WTC11 (cell line): ENCODE results near the gene DHDDS. TPM values are rescaled to one million over a fixed set of nuclear protein-coding genes. Genes with fewer than 3 reads are reported as not detected.
A peak's percentile ranks its signal among the peaks of the same experiment; 100 is the strongest.

ENCODE experiments used
- ATAC-seq: fragments of 200-7000 bp; cut with Tn5 transposase; 2 replicates; pipeline ENCODE4 v1.10.0; 2021; ENCODE audit warnings: mild to moderate bottlenecking, moderate library complexity
- CTCF ChIA-PET: fragments of 300-600 bp; sonication (Branson Sonifier 250); formaldehyde crosslinking; loops from one replicate; lab custom pipeline; 2021; ENCODE audit warnings: antibody characterized with exemption; lab: Charles Lee
- POLR2A ChIA-PET: fragments of 350-600 bp; sonication (Branson Sonifier 250); formaldehyde crosslinking; loops from one replicate; lab custom pipeline; 2021; ENCODE audit warnings: antibody characterized with exemption; lab: Charles Lee
- DNase-seq: peaks from one replicate; pipeline ENCODE4 v3.0.0; 2021; ENCODE audit warnings: low spot score
- H3K27ac Mint-ChIP-seq: 2 replicates; pipeline ENCODE4 v1.8.0; 2021; ENCODE audit warnings: mixed read lengths
- H3K27me3 Mint-ChIP-seq: 2 replicates; pipeline ENCODE4 v1.8.0; 2021; ENCODE audit warnings: low read depth, mild to moderate bottlenecking, moderate library complexity, mixed read lengths
- H3K36me3 Mint-ChIP-seq: 2 replicates; pipeline ENCODE4 v1.8.0; 2021; ENCODE audit warnings: mixed read lengths
- H3K4me1 Mint-ChIP-seq: 2 replicates; pipeline ENCODE4 v1.8.0; 2022; ENCODE audit warnings: mixed read lengths
- H3K4me3 Mint-ChIP-seq: 2 replicates; pipeline ENCODE4 v1.8.0; 2021; ENCODE audit warnings: mild to moderate bottlenecking, moderate library complexity, mixed read lengths
- H3K9me3 Mint-ChIP-seq: 2 replicates; pipeline ENCODE4 v1.8.0; 2021; ENCODE audit warnings: mixed read lengths
- CBFB ChIP-seq: sonication (generic); formaldehyde crosslinking; IDR thresholded peaks from 2 replicates; pipeline ENCODE4 v1.8.1; 2022; ENCODE audit warnings: mild to moderate bottlenecking, low read depth, missing genetic modification reagents
- E2F1 ChIP-seq: sonication (generic); formaldehyde crosslinking; IDR thresholded peaks from 2 replicates; pipeline ENCODE4 v1.8.0; 2022; ENCODE audit warnings: mild to moderate bottlenecking, missing genetic modification reagents
- EMX1 ChIP-seq: fragments of 250-450 bp; sonication (Bioruptor Pico); IDR thresholded peaks from 2 replicates; pipeline ENCODE4 v1.8.0; 2021; ENCODE audit warnings: mild to moderate bottlenecking
- FOXP4 ChIP-seq: sonication (generic); formaldehyde crosslinking; IDR thresholded peaks from 2 replicates; pipeline ENCODE4 v1.8.0; 2022; ENCODE audit warnings: mild to moderate bottlenecking, missing genetic modification reagents
- GABPB1 ChIP-seq: sonication (generic); formaldehyde crosslinking; IDR thresholded peaks from 2 replicates; pipeline ENCODE4 v1.8.1; 2023; ENCODE audit warnings: mild to moderate bottlenecking, missing genetic modification reagents
- GTF2I ChIP-seq: fragments of 250-450 bp; sonication (Bioruptor Pico); conservative IDR thresholded peaks from 2 replicates; pipeline ENCODE4 v1.4.0; 2021; ENCODE audit warnings: mild to moderate bottlenecking
- MXD4 ChIP-seq: fragments of 250-450 bp; sonication (Bioruptor Pico); IDR thresholded peaks from 2 replicates; pipeline ENCODE4 v1.8.0; 2021; ENCODE audit warnings: mild to moderate bottlenecking, moderate library complexity, borderline replicate concordance
- MYBL2 ChIP-seq: sonication (generic); formaldehyde crosslinking; IDR thresholded peaks from 2 replicates; pipeline ENCODE4 v1.8.1; 2023; ENCODE audit warnings: mild to moderate bottlenecking, moderate library complexity, missing genetic modification reagents
- PRRX2 ChIP-seq: fragments of 250-450 bp; sonication (Bioruptor Pico); IDR thresholded peaks from 2 replicates; pipeline ENCODE4 v1.8.0; 2021; ENCODE audit warnings: mild to moderate bottlenecking
- SOX15 ChIP-seq: fragments of 250-450 bp; sonication (Bioruptor Pico); IDR thresholded peaks from 2 replicates; pipeline ENCODE4 v1.9.0; 2021; ENCODE audit warnings: mild to moderate bottlenecking
- STAT6 ChIP-seq: sonication (generic); formaldehyde crosslinking; conservative IDR thresholded peaks from 2 replicates; pipeline ENCODE4 v1.8.1; 2023; ENCODE audit warnings: mild to moderate bottlenecking, low read depth, missing genetic modification reagents, moderate library complexity
- USF1 ChIP-seq: sonication (generic); formaldehyde crosslinking; IDR thresholded peaks from 2 replicates; pipeline ENCODE4 v1.8.0; 2022; ENCODE audit warnings: mild to moderate bottlenecking, missing genetic modification reagents
- ZBTB21 ChIP-seq: sonication (generic); formaldehyde crosslinking; IDR thresholded peaks from 2 replicates; pipeline ENCODE4 v1.8.1; 2023; ENCODE audit warnings: mild to moderate bottlenecking, missing genetic modification reagents, borderline replicate concordance
- ZNF232 ChIP-seq: sonication (generic); formaldehyde crosslinking; IDR thresholded peaks from 2 replicates; pipeline ENCODE4 v1.8.0; 2022; ENCODE audit warnings: mild to moderate bottlenecking, missing genetic modification reagents
- ZNF317 ChIP-seq: sonication (generic); formaldehyde crosslinking; IDR thresholded peaks from 2 replicates; pipeline ENCODE4 v1.8.1; 2023; ENCODE audit warnings: low read depth, mild to moderate bottlenecking, moderate library complexity, missing genetic modification reagents, borderline replicate concordance
- ZNF416 ChIP-seq: fragments of 250-450 bp; sonication (Bioruptor Pico); IDR thresholded peaks from 2 replicates; pipeline ENCODE4 v1.9.0; 2021; ENCODE audit warnings: mild to moderate bottlenecking, inconsistent platforms
- ZNF423 ChIP-seq: fragments of 250-450 bp; sonication (Bioruptor Pico); IDR thresholded peaks from 2 replicates; pipeline ENCODE4 v2.1.2; 2022; ENCODE audit warnings: mild to moderate bottlenecking, moderate library complexity
- ZNF425 ChIP-seq: fragments of 250-450 bp; sonication (Bioruptor Pico); conservative IDR thresholded peaks from 2 replicates; pipeline ENCODE4 v1.9.0; 2021; ENCODE audit warnings: mild to moderate bottlenecking
- ZNF532 ChIP-seq: fragments of 250-450 bp; sonication (Bioruptor Pico); IDR thresholded peaks from 2 replicates; pipeline ENCODE4 v1.9.0; 2021; ENCODE audit warnings: mild to moderate bottlenecking, borderline replicate concordance
- ZNF671 ChIP-seq: fragments of 250-450 bp; sonication (Bioruptor Pico); IDR thresholded peaks from 2 replicates; pipeline ENCODE4 v1.8.0; 2021; ENCODE audit warnings: mild to moderate bottlenecking
- total RNA-seq: library from RNA; stranded (reverse); gene quantifications from 3 replicates; pipeline ENCODE4 v1.2.3, GENCODE V29; 2021

DHDDS gene
- total RNA-seq, 1 experiment from 2014 or later = 55.4 TPM

- TF ChIP-seq STAT6 (peak; percentile 99), MXD4 (CRISPR knock-in tag) (peak; percentile 86), FOXP4 (CRISPR knock-in tag) (peak; percentile 100), PRRX2 (CRISPR knock-in tag) (peak; percentile 94; the same call in 1 of the 2 replicates), ZNF425 (CRISPR knock-in tag) (peak; percentile 77; the same call in 1 of the 2 replicates), ZBTB21 (peak; percentile 96), SOX15 (no peak), USF1 (CRISPR knock-in tag) (peak; percentile 95), ZNF671 (peak; percentile 53; the same call in 1 of the 2 replicates), E2F1 (CRISPR knock-in tag) (peak; percentile 99), CBFB (CRISPR knock-in tag) (peak; percentile 99), ZNF317 (CRISPR knock-in tag) (peak; percentile 91), GABPB1 (CRISPR knock-in tag) (peak; percentile 96), ZNF232 (CRISPR knock-in tag) (peak; percentile 100), GTF2I (CRISPR knock-in tag) (no peak), EMX1 (CRISPR knock-in tag) (peak; percentile 81; the same call in 1 of the 2 replicates), ZNF416 (CRISPR knock-in tag) (no peak)
- TF ChIP-seq, all 79 proteins: peak for 65
These were observed 23.5 kb upstream of the DHDDS start (continued) for GRCh38 chr1:26408604-26409003.

- H3K4me3 Mint-ChIP-seq = peak overlapping the region; percentile 84
- ATAC-seq = peak; percentile 9
- TF ChIP-seq FOXP4 (CRISPR knock-in tag) = peak; percentile 67; the same call in 1 of the 2 replicates
- TF ChIP-seq CBFB (CRISPR knock-in tag) = no peak
- TF ChIP-seq ZNF532 (CRISPR knock-in tag) = no peak
- 0 out of 2 replicates have a peak, but pooled peaks have one; percentile 54 for TF ChIP-seq MYBL2 (CRISPR knock-in tag)
- TF ChIP-seq ZNF423 (CRISPR knock-in tag) = no peak
These were observed 22.8 kb upstream of the DHDDS start for GRCh38 chr1:26409191-26409807.

More at GRCh38 chr1:26409191-26409807, 22.8 kb upstream of the DHDDS start:
- peaks cover 39% of the 10 kb centered on the region for H3K4me1 Mint-ChIP-seq
- peak overlapping the region; percentile 99 for H3K27ac Mint-ChIP-seq
- peaks cover 32% of the 10 kb centered on the region for H3K36me3 Mint-ChIP-seq
- no peaks in the 10 kb centered on the region for H3K9me3 Mint-ChIP-seq
- ChIA-PET CTCF (interaction anchor here (0.6 to 2.0 kb wide), 17 partner anchors 10 to 373 kb away, joined by 3 to 15 read pairs (median 7); partner anchors contain the start of genes CD52, CEP85, DHDDS and SH3BGRL3), POLR2A (interaction anchor here (0.6 to 3.2 kb wide), 14 partner anchors 10 to 682 kb away, joined by 3 to 35 read pairs (median 4); partner anchors contain the start of genes DHDDS, HMGN2 and SH3BGRL3)
- no peaks in the 10 kb centered on the region; the same call in 1 of the 2 replicates for H3K27me3 Mint-ChIP-seq
- peak; percentile 88 for DNase-seq
